CD4-positive, alpha-beta T cell treated with Interleukin-4 for 4 hours (primary cell): ENCODE data around the gene GINS3.
A peak's percentile ranks its signal among the peaks of the same experiment; 100 is the strongest.
"Not testable (repeated sequence)": the region's sequence is repeated elsewhere in the genome, so short reads cannot be mapped to it uniquely, and the experiment has no call there.

Experiments used
- DNase-seq: peaks from one replicate; pipeline ENCODE4 v3.0.0-alpha.2; 2020

GINS3 gene

GRCh38 chr16:58393138-58393504, 850 bp downstream of the GINS3 start:
- no peak for DNase-seq

GRCh38 chr16:58396897-58397296, 4.6 kb downstream of the GINS3 start:
- DNase-seq = not testable (repeated sequence)

GRCh38 chr16:58399718-58400633, 7.7 kb downstream of the GINS3 start:
- DNase-seq = no peak

GRCh38 chr16:58401305-58401704, 9.0 kb downstream of the GINS3 start:
- DNase-seq = not testable (repeated sequence)

- no peak for DNase-seq
These were observed 10.5 kb downstream of the GINS3 start for GRCh38 chr16:58402796-58403195.

GRCh38 chr16:58409316-58409973, 17.2 kb downstream of the GINS3 start:
- DNase-seq = no peak

GRCh38 chr16:58411336-58411735, 19.1 kb downstream of the GINS3 start:
- DNase-seq = no peak

- no peak for DNase-seq
These were observed 19.7 kb downstream of the GINS3 start for GRCh38 chr16:58411736-58412614.

- not testable (repeated sequence) for DNase-seq
These were observed 20.3 kb downstream of the GINS3 start for GRCh38 chr16:58412615-58412970.

- no peak for DNase-seq
These were observed 21.1 kb downstream of the GINS3 start for GRCh38 chr16:58413359-58413758.

GRCh38 chr16:58415003-58415402, 22.7 kb downstream of the GINS3 start:
- no peak for DNase-seq

- DNase-seq = not testable (repeated sequence)
These were observed 23.7 kb downstream of the GINS3 start for GRCh38 chr16:58415961-58416360.

GRCh38 chr16:58417035-58417434, 24.8 kb downstream of the GINS3 start:
- DNase-seq = no peak

GRCh38 chr16:58417600-58417999, 25.3 kb downstream of the GINS3 start:
- DNase-seq = no peak

- DNase-seq = no peak
These were observed 25.8 kb downstream of the GINS3 start for GRCh38 chr16:58418026-58418425.

- no peak for DNase-seq
These were observed 26.3 kb downstream of the GINS3 start for GRCh38 chr16:58418601-58419000.

GRCh38 chr16:58419241-58419990, 27.1 kb downstream of the GINS3 start:
- no peak for DNase-seq

- DNase-seq = no peak
These were observed 28.8 kb downstream of the GINS3 start for GRCh38 chr16:58421059-58421458.

GRCh38 chr16:58421529-58421928, 29.3 kb downstream of the GINS3 start:
- no peak for DNase-seq

- DNase-seq = no peak
These were observed 30.5 kb downstream of the GINS3 start for GRCh38 chr16:58422809-58423208.

GRCh38 chr16:58425245-58425644, 33.0 kb downstream of the GINS3 start:
- DNase-seq = no peak

GRCh38 chr16:58425756-58426494, 33.7 kb downstream of the GINS3 start:
- DNase-seq = peak; percentile 17
